Stimulated activated CD4-positive, alpha-beta T cell treated with anti-CD3 and anti-CD28 coated beads, Interleukin-4, amount 100 ng/mL, for 4 hours (primary cell): Measurements from ENCODE around the gene ISL2.

Experiments used
- DNase-seq, 2 experiments: peaks; one replicate each; pipeline ENCODE4 v3.0.0-alpha.2; 2020

ISL2 gene

GRCh38 chr15:76328106-76328696, 8.4 kb upstream of the ISL2 start:
- DNase-seq, result no peak

- DNase-seq, result no peak
Observed at GRCh38 chr15:76328958-76329357, 7.6 kb upstream of the ISL2 start.

GRCh38 chr15:76330080-76330680, 6.4 kb upstream of the ISL2 start:
- DNase-seq, result no peak

- no peak for DNase-seq
Observed at GRCh38 chr15:76332796-76333195, 3.8 kb upstream of the ISL2 start.

- no peak for DNase-seq
Observed at GRCh38 chr15:76333309-76333708, 3.3 kb upstream of the ISL2 start.

- DNase-seq, result no peak
Observed at GRCh38 chr15:76333720-76334437, 2.7 kb upstream of the ISL2 start.

- DNase-seq, result no peak
Observed at GRCh38 chr15:76334438-76335306, 1.9 kb upstream of the ISL2 start.

- no peak for DNase-seq
Observed at GRCh38 chr15:76335307-76336253, 993 bp upstream of the ISL2 start.

- no peak for DNase-seq
Observed at GRCh38 chr15:76337059-76337695, 604 bp downstream of the ISL2 start.

GRCh38 chr15:76337696-76338485, 1.3 kb downstream of the ISL2 start:
- DNase-seq, result peak in 1 of 2 experiments; percentile 27

GRCh38 chr15:76338486-76339304, 2.1 kb downstream of the ISL2 start:
- DNase-seq, result no peak

GRCh38 chr15:76339305-76340197, 3.0 kb downstream of the ISL2 start:
- no peak for DNase-seq

- no peak for DNase-seq
Observed at GRCh38 chr15:76340198-76340802, 3.7 kb downstream of the ISL2 start.

GRCh38 chr15:76340803-76341365, 4.3 kb downstream of the ISL2 start:
- DNase-seq, result peak in 1 of 2 experiments; percentile 44

- DNase-seq, result no peak
Observed at GRCh38 chr15:76341366-76342057, 4.9 kb downstream of the ISL2 start.

GRCh38 chr15:76342058-76342381, 5.4 kb downstream of the ISL2 start:
- no peak for DNase-seq

- no peak for DNase-seq
Observed at GRCh38 chr15:76342382-76343201, 6.0 kb downstream of the ISL2 start.
